Measurements from ENCODE around the gene GJA5.
A peak's percentile ranks its signal among the peaks of the same experiment; 100 is the strongest.

Gene GJA5

DNA sequence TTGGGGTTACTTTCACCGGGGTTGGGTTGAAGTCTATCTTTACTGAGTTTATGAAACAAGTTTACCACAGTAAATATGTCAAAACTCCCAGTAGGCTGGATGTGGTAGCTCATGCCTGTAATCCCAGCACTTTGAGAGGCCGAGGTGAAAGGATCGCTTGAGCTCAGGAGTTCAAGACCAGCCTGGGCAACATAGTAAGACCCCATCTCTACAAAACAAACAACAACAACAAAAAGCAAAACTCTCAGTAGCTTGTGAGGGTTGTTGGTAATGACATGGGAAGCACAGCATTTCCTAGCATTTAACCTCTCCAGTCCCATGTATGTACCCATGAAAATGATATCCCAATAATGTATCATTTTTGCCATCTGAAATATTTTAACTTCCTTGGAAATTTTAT lies 34.7 kb downstream of the GJA5 start:
- Histone ChIP-seq H3K36me3 (no peaks in the 10 kb centered on the region), H3K4me1 (peaks cover 0 to 10% (median 0%) of the 10 kb centered on the region in 10 experiments; a peak in 4 of 20 replicates), H3K27me3 (no peaks in the 10 kb centered on the region), H4K20me1 (no peaks in the 10 kb centered on the region), H3K4me3 (no peak overlapping the region), H3K9me3 (replicated peaks in 1 of 11) (peaks cover 0 to 2% (median 0%) of the 10 kb centered on the region in 11 experiments; a peak in 2 of 22 replicates), H3K9ac (no peak overlapping the region), H3K4me2 (no peak overlapping the region), H3K27ac (no peak overlapping the region)
- TF ChIP-seq Cebpa-rat (IDR thresholded peaks at IDR 0.05), result no peak

GRCh38 chr1:147723691-147724323 lies 36.6 kb downstream of the GJA5 start:
- TF ChIP-seq Cebpa-rat (IDR thresholded peaks at IDR 0.05), result no peak
- Histone ChIP-seq H3K4me1 (peaks cover 0 to 14% (median 0%) of the 10 kb centered on the region in 10 experiments; a peak in 4 of 20 replicates), H4K20me1 (no peaks in the 10 kb centered on the region), H3K4me2 (no peak overlapping the region), H3K27me3 (no peaks in the 10 kb centered on the region), H3K27ac (no peak overlapping the region), H3K9me3 (replicated peaks in 1 of 11) (peaks cover 8 to 21% (median 12%) of the 10 kb centered on the region in 11 experiments), H3K36me3 (peaks cover 0 to 10% (median 0%) of the 10 kb centered on the region in 11 experiments; a peak in 1 of 22 replicates), H3K4me3 (no peak overlapping the region), H3K9ac (no peak overlapping the region)

GRCh38 chr1:147722124-147722523 lies 38.3 kb downstream of the GJA5 start:
- Histone ChIP-seq H3K9me3 (replicated peaks in 1 of 11) (peaks cover 13 to 30% (median 22%) of the 10 kb centered on the region in 11 experiments), H4K20me1 (no peaks in the 10 kb centered on the region), H3K4me3 (no peak overlapping the region), H3K9ac (no peak overlapping the region), H3K4me1 (peaks cover 12 to 26% (median 13%) of the 10 kb centered on the region in 10 experiments), H3K27ac (no peak overlapping the region), H3K4me2 (peak overlapping the region in 2 of 11 experiments; percentile 12 to 20; a peak in 1 of 22 replicates), H3K27me3 (no peaks in the 10 kb centered on the region), H3K36me3 (peaks cover 0 to 13% (median 0%) of the 10 kb centered on the region in 11 experiments; a peak in 1 of 22 replicates)
- TF ChIP-seq Cebpa-rat (IDR thresholded peaks at IDR 0.05), result no peak

DNA sequence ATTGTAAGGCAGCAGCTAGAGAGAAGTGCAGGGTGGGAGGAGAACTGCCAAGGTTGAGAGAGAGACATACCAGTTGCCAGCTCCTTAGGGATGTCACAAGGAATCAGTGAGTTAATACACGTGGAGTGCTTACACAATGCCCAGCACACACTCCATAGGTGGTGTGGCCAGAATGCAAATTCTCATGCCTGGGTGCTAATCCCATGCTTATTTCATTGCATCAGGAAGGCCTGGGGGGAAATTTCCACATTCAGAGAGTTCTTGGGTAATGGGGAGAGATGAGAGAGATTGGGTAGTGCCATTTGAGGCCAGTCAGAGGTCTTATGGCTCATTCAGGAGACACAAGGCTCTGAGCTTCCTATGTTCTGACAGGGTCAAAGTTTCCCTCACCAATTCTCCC lies 38.7 kb downstream of the GJA5 start:
- Histone ChIP-seq H3K4me2 (peak overlapping the region in 2 of 11 experiments; percentile 12 to 20; a peak in 1 of 22 replicates), H3K27me3 (no peaks in the 10 kb centered on the region), H3K9ac (no peak overlapping the region), H3K27ac (no peak overlapping the region), H3K4me3 (no peak overlapping the region), H3K36me3 (peaks cover 0 to 13% (median 0%) of the 10 kb centered on the region in 11 experiments; a peak in 1 of 22 replicates), H4K20me1 (no peaks in the 10 kb centered on the region), H3K9me3 (replicated peaks in 1 of 11) (peaks cover 13 to 30% (median 22%) of the 10 kb centered on the region in 11 experiments), H3K4me1 (peaks cover 13 to 30% (median 17%) of the 10 kb centered on the region in 10 experiments)
- no peak for TF ChIP-seq Cebpa-rat (IDR thresholded peaks at IDR 0.05)

DNA sequence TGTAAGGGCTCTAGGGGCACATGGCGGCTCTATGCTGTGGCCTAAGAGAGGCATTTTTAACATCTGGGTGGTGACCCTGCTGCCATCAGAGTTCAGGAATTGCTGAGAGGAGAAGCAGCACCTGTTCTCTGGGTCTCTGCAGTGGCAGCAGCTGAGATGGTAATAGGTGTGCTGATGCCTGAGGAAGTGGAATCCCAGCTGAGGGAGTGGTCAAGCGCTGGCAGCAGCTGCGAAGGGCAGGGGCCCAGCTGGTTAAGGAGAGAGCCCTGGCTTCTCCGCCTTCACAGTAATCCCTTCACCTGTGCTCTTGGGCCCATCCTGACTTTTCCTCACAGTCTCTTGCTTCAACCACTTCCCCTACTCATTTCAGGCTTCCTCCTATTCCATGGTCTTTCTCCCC lies 39.8 kb downstream of the GJA5 start:
- no peak overlapping the region for H3K4me3 ChIP-seq
- H3K4me1 ChIP-seq, result peaks cover 13 to 29% (median 18%) of the 10 kb centered on the region in 10 experiments
- TF ChIP-seq Cebpa-rat (IDR thresholded peaks at IDR 0.05), result no peak
- H3K4me2 ChIP-seq, result no peak overlapping the region
- no peaks in the 10 kb centered on the region for H4K20me1 ChIP-seq
- H3K27me3 ChIP-seq, result no peaks in the 10 kb centered on the region
- peaks cover 13 to 30% (median 22%) of the 10 kb centered on the region in 11 experiments for H3K9me3 ChIP-seq (replicated peaks in 1 of 11)
- H3K36me3 ChIP-seq, result peaks cover 0 to 13% (median 0%) of the 10 kb centered on the region in 11 experiments; a peak in 1 of 22 replicates
- H3K9ac ChIP-seq, result no peak overlapping the region
- no peak overlapping the region for H3K27ac ChIP-seq

GRCh38 chr1:147719711-147720225 lies 40.6 kb downstream of the GJA5 start:
- peaks cover 13 to 29% (median 18%) of the 10 kb centered on the region in 10 experiments for H3K4me1 ChIP-seq
- H3K9ac ChIP-seq, result no peak overlapping the region
- H3K27ac ChIP-seq, result no peak overlapping the region
- no peak for TF ChIP-seq Cebpa-rat (IDR thresholded peaks at IDR 0.05)
- H3K9me3 ChIP-seq (replicated peaks in 1 of 11), result peaks cover 13 to 30% (median 22%) of the 10 kb centered on the region in 11 experiments
- no peak overlapping the region for H3K4me3 ChIP-seq
- H4K20me1 ChIP-seq, result no peaks in the 10 kb centered on the region
- H3K4me2 ChIP-seq, result no peak overlapping the region
- no peaks in the 10 kb centered on the region for H3K27me3 ChIP-seq
- peaks cover 0 to 13% (median 0%) of the 10 kb centered on the region in 11 experiments; a peak in 1 of 22 replicates for H3K36me3 ChIP-seq

DNA sequence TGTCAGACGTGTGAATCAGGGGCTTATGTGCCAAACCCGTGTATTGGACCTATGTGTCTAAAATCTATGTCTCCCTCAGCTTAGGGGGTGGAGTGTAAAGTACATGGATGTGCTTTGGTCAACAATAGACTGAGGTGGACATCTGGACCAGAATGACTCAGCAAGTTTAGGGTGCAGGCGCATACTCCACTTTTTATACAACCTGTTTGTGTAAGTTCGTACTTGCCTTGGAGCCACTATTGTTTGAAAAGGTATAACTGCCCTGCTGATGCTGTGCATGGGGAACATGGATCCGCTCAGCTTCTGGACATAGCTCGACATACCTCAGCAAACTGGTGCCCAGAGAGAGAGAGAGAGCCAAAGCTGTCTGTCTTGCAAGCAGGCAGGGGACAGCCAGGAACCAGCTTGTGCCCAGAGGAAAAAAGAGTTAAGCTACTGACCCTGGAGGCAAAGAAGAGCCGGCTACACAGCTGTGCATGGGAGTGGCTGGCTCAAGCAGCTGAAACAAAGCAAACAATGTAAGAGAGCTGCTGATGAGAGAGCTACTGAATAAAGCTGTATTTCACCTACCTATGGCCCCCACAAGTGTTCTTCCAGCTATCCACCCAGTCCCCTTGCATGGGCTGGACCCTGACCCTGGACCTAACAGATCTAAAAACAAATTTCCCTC lies 41.2 kb downstream of the GJA5 start:
- no peak overlapping the region for H3K4me2 ChIP-seq
- no peak overlapping the region for H3K27ac ChIP-seq

GRCh38 chr1:147717706-147718097 lies 42.7 kb downstream of the GJA5 start:
- Histone ChIP-seq H3K4me3 (0 out of 20 replicates have a peak overlapping the region, but pooled peaks of 1 of the 10 experiments have one; percentile 0), H4K20me1 (no peaks in the 10 kb centered on the region), H3K9ac (no peak overlapping the region; a peak in 1 of 22 replicates), H3K27me3 (no peaks in the 10 kb centered on the region), H3K4me2 (peak overlapping the region; percentile 35 to 80 (median 68)), H3K9me3 (replicated peaks in 1 of 11) (peaks cover 13 to 30% (median 22%) of the 10 kb centered on the region in 11 experiments), H3K27ac (peak overlapping the region in 3 of 11 experiments; percentile 11 to 39 (median 20); a peak in 2 of 22 replicates), H3K4me1 (peaks cover 13 to 29% (median 18%) of the 10 kb centered on the region in 10 experiments), H3K36me3 (peaks cover 0 to 13% (median 0%) of the 10 kb centered on the region in 11 experiments; a peak in 1 of 22 replicates)
- no peak for TF ChIP-seq Cebpa-rat (IDR thresholded peaks at IDR 0.05)

More for the DNA sequence above, 41.2 kb downstream of the GJA5 start:
- no peaks in the 10 kb centered on the region for H3K27me3 ChIP-seq
- peaks cover 13 to 29% (median 18%) of the 10 kb centered on the region in 10 experiments for H3K4me1 ChIP-seq
- no peaks in the 10 kb centered on the region for H4K20me1 ChIP-seq
- TF ChIP-seq Cebpa-rat (IDR thresholded peaks at IDR 0.05), result no peak
- H3K4me3 ChIP-seq, result no peak overlapping the region
- H3K9me3 ChIP-seq (replicated peaks in 1 of 11), result peaks cover 13 to 30% (median 22%) of the 10 kb centered on the region in 11 experiments
- peaks cover 0 to 13% (median 0%) of the 10 kb centered on the region in 11 experiments; a peak in 1 of 22 replicates for H3K36me3 ChIP-seq
- no peak overlapping the region for H3K9ac ChIP-seq
